ENCODE measurements around the gene ZDHHC6. TPM values are rescaled to one million over a fixed set of nuclear protein-coding genes. Genes with fewer than 3 reads are reported as not detected.
A peak's percentile ranks its signal among the peaks of the same experiment; 100 is the strongest.
"Not testable (repeated sequence)": the region's sequence is repeated elsewhere in the genome, so short reads cannot be mapped to it uniquely, and the experiment has no call there.

The ZDHHC6 gene
- 23.1 TPM for total RNA-seq (ENCODE audit: insufficient read depth, low replicate concordance)

- DNase-seq (ENCODE audit: low spot score): peak; percentile 84
These were observed at the start of gene ZDHHC6, which contains the start of gene VTI1A for GRCh38 chr10:112446855-112447619. TSS of gene ZDHHC6 (minus strand) at chr10:112446914. CDS start at chr10:112445436, 1,478 bp downstream. TSS of gene VTI1A (plus strand) at chr10:112447215. CDS start at chr10:112447374, 159 bp downstream.

- no peak for DNase-seq (ENCODE audit: low spot score)
These were observed 46.0 kb upstream of the ZDHHC6 start for GRCh38 chr10:112492736-112493135.

- no peak for DNase-seq (ENCODE audit: low spot score)
These were observed 44.4 kb upstream of the ZDHHC6 start for GRCh38 chr10:112491144-112491543.

- no peak for DNase-seq (ENCODE audit: low spot score)
These were observed 43.8 kb upstream of the ZDHHC6 start for GRCh38 chr10:112490545-112490944.

- DNase-seq (ENCODE audit: low spot score): no peak
These were observed 41.2 kb upstream of the ZDHHC6 start for GRCh38 chr10:112487964-112488363.

GRCh38 chr10:112484399-112484798 lies 37.7 kb upstream of the ZDHHC6 start:
- no peak for DNase-seq (ENCODE audit: low spot score)

- DNase-seq (ENCODE audit: low spot score): peak; percentile 18
These were observed 34.9 kb upstream of the ZDHHC6 start for GRCh38 chr10:112481602-112482001.

- DNase-seq (ENCODE audit: low spot score): peak; percentile 7
These were observed 29.0 kb upstream of the ZDHHC6 start for GRCh38 chr10:112475575-112476218.

- DNase-seq (ENCODE audit: low spot score): peak; percentile 48
These were observed 25.3 kb upstream of the ZDHHC6 start for GRCh38 chr10:112471878-112472487.

GRCh38 chr10:112467541-112468075 lies 20.9 kb upstream of the ZDHHC6 start:
- no peak for DNase-seq (ENCODE audit: low spot score)

- no peak for DNase-seq (ENCODE audit: low spot score)
These were observed 20.1 kb upstream of the ZDHHC6 start for GRCh38 chr10:112466802-112467201.

- DNase-seq (ENCODE audit: low spot score): no peak
These were observed 18.7 kb upstream of the ZDHHC6 start for GRCh38 chr10:112465299-112465883.

- not testable (repeated sequence) for DNase-seq (ENCODE audit: low spot score)
These were observed 17.4 kb upstream of the ZDHHC6 start for GRCh38 chr10:112464074-112464473.

GRCh38 chr10:112461029-112461887 lies 14.5 kb upstream of the ZDHHC6 start:
- DNase-seq (ENCODE audit: low spot score): no peak

- no peak for DNase-seq (ENCODE audit: low spot score)
These were observed 13.7 kb upstream of the ZDHHC6 start for GRCh38 chr10:112460366-112460765.

- DNase-seq (ENCODE audit: low spot score): no peak
These were observed 9.8 kb upstream of the ZDHHC6 start for GRCh38 chr10:112456533-112456932.

- no peak for DNase-seq (ENCODE audit: low spot score)
These were observed 8.4 kb upstream of the ZDHHC6 start for GRCh38 chr10:112454910-112455779.

GRCh38 chr10:112448888-112449287 lies 2.2 kb upstream of the ZDHHC6 start:
- no peak for DNase-seq (ENCODE audit: low spot score)

GRCh38 chr10:112447620-112447928 lies 860 bp upstream of the ZDHHC6 start:
- DNase-seq (ENCODE audit: low spot score): no peak

Data from umbilical cord (tissue), 2 donors.